GM21447 (cell line): ENCODE measurements around the gene SCAMP3.

Source experiments
- ATAC-seq: cut with Tn5 transposase; IDR thresholded peaks from one replicate; pipeline ENCODE4 v1.9.1; 2021; ENCODE audit not compliant: unreplicated experiment

The SCAMP3 gene

DNA sequence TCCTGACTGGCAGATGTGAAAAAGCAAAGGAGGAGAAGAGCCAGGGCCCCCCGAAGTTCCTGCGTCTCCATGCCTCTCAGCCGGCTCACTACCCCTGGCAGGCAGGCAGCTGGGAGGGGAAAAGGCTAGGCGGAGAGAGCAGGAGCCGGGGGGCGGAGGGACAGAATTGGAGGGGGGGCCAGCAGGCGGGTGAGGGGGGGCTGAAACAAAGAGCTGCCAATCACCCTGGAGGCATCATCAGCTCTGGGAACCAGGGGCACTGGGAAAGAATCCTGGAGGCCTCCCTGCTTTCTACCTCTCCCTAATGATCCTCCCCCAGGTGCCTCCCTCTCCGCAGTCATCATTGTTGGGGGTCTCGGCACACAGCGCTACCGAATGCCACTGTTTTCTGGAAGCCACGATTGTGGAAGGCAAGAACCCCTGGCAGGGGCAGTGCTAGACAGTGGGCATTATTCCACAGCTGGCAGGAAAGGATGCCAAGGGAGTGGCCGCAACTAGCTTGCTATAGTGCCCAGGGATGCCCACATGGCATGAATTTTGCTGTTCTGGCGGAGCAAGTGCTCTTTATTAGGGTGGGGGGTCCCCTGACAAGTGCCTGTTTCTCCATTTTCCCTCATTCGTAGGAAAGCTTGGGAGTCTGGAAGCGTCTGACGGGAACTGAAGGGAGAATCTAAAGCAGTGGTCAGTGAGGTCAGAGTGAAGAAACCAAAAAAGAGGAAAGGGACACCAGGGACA is 54.2 kb downstream of the SCAMP3 start, which contains the start of gene THBS3:
THBS3 (minus strand) TSS at position 92 of the 735 bp plus-strand sequence; CDS start at position 71, 21 bp downstream.
- no peak for ATAC-seq

DNA sequence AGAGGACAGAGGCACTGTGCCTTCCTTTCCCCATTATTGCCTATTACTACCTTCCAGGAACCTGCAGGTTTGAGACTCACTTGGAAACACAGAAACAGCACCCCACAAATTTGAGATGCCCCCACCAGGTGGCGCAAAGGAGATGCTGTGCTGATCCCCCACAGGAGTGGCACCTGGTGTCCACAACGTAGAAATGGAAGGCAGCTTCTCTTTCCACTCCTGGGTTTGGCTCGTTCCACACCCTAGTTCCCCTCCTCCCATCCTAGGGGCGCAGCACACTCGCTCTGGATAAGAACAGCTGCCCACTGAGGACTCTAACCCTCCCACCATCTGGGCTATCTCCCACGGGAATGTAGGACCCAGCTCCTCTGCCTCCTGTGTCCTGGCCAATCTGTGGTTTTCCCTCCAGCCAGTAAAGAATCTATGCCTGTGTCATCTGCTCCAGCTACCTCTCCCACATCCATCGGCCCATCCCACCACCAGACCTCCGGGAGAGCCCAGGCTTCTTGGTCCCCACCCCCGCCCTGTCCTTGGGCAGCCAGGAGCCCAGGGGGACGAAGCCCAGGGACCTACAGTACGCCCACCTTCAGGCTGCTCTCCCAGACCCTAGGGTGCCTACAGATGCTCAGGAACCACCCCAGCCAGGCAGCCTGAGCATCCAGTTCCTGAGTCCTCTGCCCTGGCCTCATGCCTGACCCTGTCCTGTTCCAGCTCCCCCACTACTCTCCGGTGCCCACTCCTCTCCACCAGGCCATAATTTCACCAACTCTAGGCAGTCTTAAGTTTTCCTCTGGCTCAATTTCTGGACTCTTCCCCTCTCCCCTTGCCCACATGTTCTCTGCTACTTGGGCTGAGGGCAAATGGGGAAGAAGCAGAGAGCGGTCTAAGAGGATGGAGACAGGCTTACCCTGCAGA is 55.0 kb downstream of the SCAMP3 start:
- ATAC-seq = no peak
